Left ventricle myocardium inferior (tissue), 1 donor: ENCODE results near the gene ADCY2. TPM values are rescaled to one million over a fixed set of nuclear protein-coding genes. Genes with fewer than 3 reads are reported as not detected.

Experiments
- DNase-seq: peaks from one replicate; pipeline ENCODE4 v3.0.0-alpha.2; 2020
- H3K27ac ChIP-seq: fragments of 200-600 bp; replicated peaks from 2 replicates; pipeline ENCODE4 v1.8.0; 2021
- H3K27me3 ChIP-seq: fragments of 200-600 bp; 2 replicates; pipeline ENCODE4 v1.8.0; 2021; ENCODE audit warnings: low read depth
- H3K36me3 ChIP-seq: fragments of 200-600 bp; 2 replicates; pipeline ENCODE4 v1.8.0; 2021
- H3K4me1 ChIP-seq: fragments of 200-600 bp; 2 replicates; pipeline ENCODE4 v1.8.0; 2021
- H3K4me3 ChIP-seq: fragments of 200-600 bp; 2 replicates; pipeline ENCODE4 v1.8.0; 2021; ENCODE audit warnings: mild to moderate bottlenecking, moderate library complexity
- H3K9me3 ChIP-seq: fragments of 200-600 bp; replicated peaks from 2 replicates; pipeline ENCODE4 v1.8.0; 2021
- CTCF ChIP-seq: fragments of 200-600 bp; IDR thresholded peaks from 2 replicates; pipeline ENCODE4 v1.8.0; 2021; ENCODE audit warnings: antibody characterized with exemption, mild to moderate bottlenecking, borderline replicate concordance
- intact Hi-C: fragments of 100-400 bp; cut with micrococcal nuclease; formaldehyde crosslinking; loops from one replicate; pipeline ENCODE4 v1.11.0; 2022
- total RNA-seq: library from RNA; stranded (reverse); fragmentation: NEBNext Ultra II Directional; extraction: Animal tissue kit (Norgen Biotek cat#: 25700); gene quantifications from one replicate; pipeline ENCODE4 v1.2.1, GENCODE V29; 2021
- donor health status: DM: no; HTN: yes; CAD: no; lungs with severe emphysema.

Gene ADCY2
- total RNA-seq, 1 donor from 2014 or later, result 0.30 TPM

GRCh38 chr5:7857361-7857760 lies 461.4 kb downstream of the ADCY2 start:
- Histone ChIP-seq H3K4me3 (no peak overlapping the region), H3K27me3 (no peaks in the 10 kb centered on the region), H3K4me1 (no peaks in the 10 kb centered on the region), H3K36me3 (peaks cover 41% of the 10 kb centered on the region), H3K27ac (no peak overlapping the region), H3K9me3 (no peaks in the 10 kb centered on the region)
- intact Hi-C loops, result no loop called here
- no peak for TF ChIP-seq CTCF
- DNase-seq, result no peak

- no peaks in the 10 kb centered on the region for H3K27me3 ChIP-seq
Observed at GRCh38 chr5:7857926-7858632, 462.1 kb downstream of the ADCY2 start.

GRCh38 chr5:7866196-7866595 lies 470.3 kb downstream of the ADCY2 start:
- no peaks in the 10 kb centered on the region for H3K27me3 ChIP-seq

More at GRCh38 chr5:7857926-7858632, 462.1 kb downstream of the ADCY2 start:
- no peaks in the 10 kb centered on the region for H3K4me1 ChIP-seq
- peaks cover 47% of the 10 kb centered on the region for H3K36me3 ChIP-seq
- H3K27ac ChIP-seq, result no peak overlapping the region
- TF ChIP-seq CTCF, result no peak
- DNase-seq, result no peak
- H3K9me3 ChIP-seq, result no peaks in the 10 kb centered on the region
- H3K4me3 ChIP-seq, result no peak overlapping the region
- intact Hi-C loops, result no loop called here

GRCh38 chr5:7867260-7867659 lies 471.3 kb downstream of the ADCY2 start:
- no peaks in the 10 kb centered on the region for H3K9me3 ChIP-seq
- peaks cover 28% of the 10 kb centered on the region for H3K36me3 ChIP-seq

More at GRCh38 chr5:7866196-7866595, 470.3 kb downstream of the ADCY2 start:
- Histone ChIP-seq H3K4me1 (peaks cover 49% of the 10 kb centered on the region), H3K27ac (no peak overlapping the region), H3K36me3 (peaks cover 39% of the 10 kb centered on the region), H3K4me3 (no peak overlapping the region), H3K9me3 (no peaks in the 10 kb centered on the region)
- intact Hi-C loops, result no loop called here
- no peak for TF ChIP-seq CTCF
- no peak for DNase-seq

GRCh38 chr5:7868427-7868772 lies 472.5 kb downstream of the ADCY2 start:
- Histone ChIP-seq H3K27ac (peak overlapping the region; percentile 84), H3K36me3 (peaks cover 20% of the 10 kb centered on the region), H3K27me3 (no peaks in the 10 kb centered on the region), H3K4me1 (peaks cover 64% of the 10 kb centered on the region), H3K9me3 (no peaks in the 10 kb centered on the region), H3K4me3 (peak overlapping the region; percentile 81)
- DNase-seq, result no peak
- no peak for TF ChIP-seq CTCF
- intact Hi-C loops, result no loop called here

More at GRCh38 chr5:7867260-7867659, 471.3 kb downstream of the ADCY2 start:
- intact Hi-C loops, result no loop called here
- DNase-seq, result no peak
- Histone ChIP-seq H3K4me3 (no peak overlapping the region), H3K27ac (no peak overlapping the region), H3K27me3 (no peaks in the 10 kb centered on the region), H3K4me1 (peaks cover 57% of the 10 kb centered on the region)
- TF ChIP-seq CTCF, result no peak
